ENCODE data around the gene NXPE2.

The NXPE2 gene

DNA sequence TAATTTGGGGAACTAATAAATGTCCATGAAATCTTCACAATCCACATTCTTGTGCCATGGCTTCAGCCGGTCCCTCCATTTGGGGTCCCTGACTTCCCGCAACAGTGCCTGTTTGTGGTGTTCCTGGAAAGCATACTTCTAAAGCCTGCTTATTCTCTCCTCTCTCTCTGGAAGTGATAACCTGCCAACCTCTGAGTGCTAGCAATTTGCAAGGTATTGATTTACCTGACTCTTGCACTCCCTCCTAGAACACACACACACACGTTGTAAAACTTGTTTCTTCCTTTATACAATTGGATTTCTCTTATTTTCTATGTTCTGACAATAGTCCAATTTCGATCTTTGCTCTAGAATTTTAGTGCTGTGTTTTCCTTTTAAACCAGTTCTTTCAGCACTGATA lies 58.5 kb downstream of the NXPE2 start:
- no peak overlapping the region for H3K27ac ChIP-seq
- no peak for DNase-seq (ENCODE audit: low read depth, low spot score)

DNA sequence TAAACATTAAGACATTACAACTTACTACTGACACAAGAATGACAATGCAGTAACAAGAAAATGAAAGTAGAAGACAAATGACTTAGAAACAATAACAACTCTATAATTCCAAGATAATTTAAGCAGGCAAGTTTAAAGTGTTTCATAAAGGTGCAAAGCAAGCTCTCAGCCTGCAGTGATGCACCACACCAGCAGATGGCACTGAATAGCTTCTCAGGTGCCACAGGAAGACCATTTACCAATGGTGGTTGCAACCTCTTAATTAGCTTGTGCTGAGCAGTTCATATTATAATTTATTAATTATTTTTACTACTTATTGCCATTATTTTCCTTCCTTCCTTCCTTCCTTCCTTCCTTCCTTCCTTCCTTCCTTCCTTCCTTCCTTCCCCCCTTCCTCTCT lies 60.6 kb downstream of the NXPE2 start:
- DNase-seq (ENCODE audit: low read depth, low spot score) = peak; percentile 5

DNA sequence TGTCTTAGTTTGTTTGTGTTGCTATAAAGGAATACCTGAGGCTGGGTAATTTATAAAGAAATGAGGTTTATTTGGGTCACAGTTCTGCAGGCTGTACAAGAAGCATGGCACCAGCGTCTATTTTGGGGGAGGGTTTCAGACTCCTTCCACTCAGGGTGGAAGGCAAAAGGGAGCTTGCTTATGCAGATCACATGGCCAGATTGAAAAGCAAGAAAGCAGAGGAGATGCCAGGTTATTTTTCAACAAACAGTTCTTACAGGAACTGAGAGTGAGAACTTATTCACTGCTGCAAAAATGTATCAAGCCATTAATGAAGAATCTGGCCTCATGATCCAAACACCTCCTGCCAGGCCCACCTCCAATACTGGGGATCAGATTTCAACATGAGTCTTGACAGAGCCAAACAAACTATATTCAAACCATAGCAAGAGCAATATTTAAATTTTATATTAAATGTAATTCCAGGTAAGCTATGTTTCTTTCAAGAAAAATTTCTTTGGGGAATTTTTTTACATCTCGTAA lies 66.9 kb downstream of the NXPE2 start:
- H3K27ac ChIP-seq = no peak overlapping the region
- DNase-seq (ENCODE audit: low read depth, low spot score) = no peak

More for the DNA sequence above, 60.6 kb downstream of the NXPE2 start:
- H3K27ac ChIP-seq = no peak overlapping the region

DNA sequence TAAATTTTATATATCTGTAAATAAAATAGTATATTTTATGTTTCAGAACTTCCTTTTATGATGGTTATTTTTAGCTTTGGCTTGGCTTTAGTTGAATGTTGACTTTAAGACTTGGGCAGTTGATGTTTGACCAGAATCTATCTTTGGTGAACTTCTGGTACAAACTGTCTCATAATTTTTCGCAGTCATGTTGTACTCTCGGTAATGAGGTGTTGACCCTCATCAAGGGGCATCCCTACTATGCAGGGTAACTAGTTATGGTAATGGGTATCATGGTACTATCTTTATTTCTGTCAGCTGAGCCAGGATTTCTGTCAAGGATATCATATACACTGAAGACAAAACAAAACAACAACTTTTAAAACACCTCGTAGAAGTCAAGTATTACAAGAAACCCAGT lies 67.7 kb downstream of the NXPE2 start:
- no peak for DNase-seq (ENCODE audit: low read depth, low spot score)
- H3K27ac ChIP-seq = no peak overlapping the region
